ENCODE data around the gene LIMCH1. TPM values are rescaled to one million over a fixed set of nuclear protein-coding genes. Genes with fewer than 3 reads are reported as not detected.
"Not testable (repeated sequence)": the region's sequence is repeated elsewhere in the genome, so short reads cannot be mapped to it uniquely, and the experiment has no call there.

Gene LIMCH1
- total RNA-seq, result 10 to 100 TPM in 1 of 2 donors, 1 to 10 TPM in 1; 4.7 to 14.4 TPM

GRCh38 chr4:41538017-41538733 is at the start of gene LIMCH1:
Gene LIMCH1, plus strand, starts transcription at chr4:41538157. Its CDS starts 67,839 bp downstream, at chr4:41605996.
- H3K4me1 ChIP-seq, result no peaks in the 10 kb centered on the region
- H3K4me3 ChIP-seq, result no peak within 1 kb of the TSS
- intact Hi-C loops (cut with DNase I), result no loop called here
- H3K27ac ChIP-seq, result no peak within 1 kb of the TSS
- no peaks in the 10 kb centered on the region for H3K27me3 ChIP-seq
- H3K9ac ChIP-seq (ENCODE audit: low read depth in 2 of 2, low read length in 2 of 2), result no peak within 1 kb of the TSS
- H3K9me3 ChIP-seq, result no peaks in the 10 kb centered on the region
- no peak for TF ChIP-seq CTCF (IDR thresholded peaks at IDR 0.05)
- no peaks in the 10 kb centered on the region for H3K36me3 ChIP-seq
- no peak for DNase-seq

GRCh38 chr4:41491081-41491576 is 46.8 kb upstream of the LIMCH1 start:
- H3K27me3 ChIP-seq; H3K36me3 ChIP-seq; H3K9ac ChIP-seq (ENCODE audit: low read depth in 2 of 2, low read length in 2 of 2); H3K9me3 ChIP-seq; H3K4me1 ChIP-seq; H3K4me3 ChIP-seq; H3K27ac ChIP-seq; DNase-seq; intact Hi-C loops (cut with DNase I): not testable (repeated sequence)

GRCh38 chr4:41496977-41497376 is 41.0 kb upstream of the LIMCH1 start:
- no peak for TF ChIP-seq CTCF (IDR thresholded peaks at IDR 0.05)
- Histone ChIP-seq H3K36me3 (no peaks in the 10 kb centered on the region), H3K9ac (ENCODE audit: low read depth in 2 of 2, low read length in 2 of 2) (no peak overlapping the region), H3K27me3 (no peaks in the 10 kb centered on the region), H3K4me1 (no peaks in the 10 kb centered on the region), H3K27ac (no peak overlapping the region), H3K9me3 (no peaks in the 10 kb centered on the region), H3K4me3 (no peak overlapping the region)
- no peak for DNase-seq
- intact Hi-C loops (cut with DNase I), result no loop called here

GRCh38 chr4:41498177-41498576 is 39.8 kb upstream of the LIMCH1 start:
- Histone ChIP-seq H3K4me3 (no peak overlapping the region), H3K27me3 (no peaks in the 10 kb centered on the region), H3K36me3 (no peaks in the 10 kb centered on the region), H3K9me3 (no peaks in the 10 kb centered on the region), H3K4me1 (no peaks in the 10 kb centered on the region), H3K9ac (ENCODE audit: low read depth in 2 of 2, low read length in 2 of 2) (no peak overlapping the region), H3K27ac (no peak overlapping the region)
- TF ChIP-seq CTCF (IDR thresholded peaks at IDR 0.05), result no peak
- DNase-seq, result no peak
- intact Hi-C loops (cut with DNase I), result no loop called here

- H3K27me3 ChIP-seq, result no peaks in the 10 kb centered on the region
- H3K4me1 ChIP-seq, result no peaks in the 10 kb centered on the region
- intact Hi-C loops (cut with DNase I), result no loop called here
- H3K27ac ChIP-seq, result no peak overlapping the region
- no peak overlapping the region for H3K9ac ChIP-seq (ENCODE audit: low read depth in 2 of 2, low read length in 2 of 2)
- no peaks in the 10 kb centered on the region for H3K9me3 ChIP-seq
- no peak for DNase-seq
- no peak overlapping the region for H3K4me3 ChIP-seq
- TF ChIP-seq CTCF (IDR thresholded peaks at IDR 0.05), result no peak
- no peaks in the 10 kb centered on the region for H3K36me3 ChIP-seq
Measured at GRCh38 chr4:41504167-41504818, 33.7 kb upstream of the LIMCH1 start.

- H3K27ac ChIP-seq, result no peak overlapping the region
- no peaks in the 10 kb centered on the region for H3K9me3 ChIP-seq
- H3K9ac ChIP-seq (ENCODE audit: low read depth in 2 of 2, low read length in 2 of 2), result no peak overlapping the region
- intact Hi-C loops (cut with DNase I), result no loop called here
- H3K4me1 ChIP-seq, result no peaks in the 10 kb centered on the region
- no peak for TF ChIP-seq CTCF (IDR thresholded peaks at IDR 0.05)
- no peaks in the 10 kb centered on the region for H3K27me3 ChIP-seq
- no peak overlapping the region for H3K4me3 ChIP-seq
- no peaks in the 10 kb centered on the region for H3K36me3 ChIP-seq
- no peak for DNase-seq
Measured at GRCh38 chr4:41505161-41505661, 32.7 kb upstream of the LIMCH1 start.
